Measurements from ENCODE around the gene LBR.

DNA sequence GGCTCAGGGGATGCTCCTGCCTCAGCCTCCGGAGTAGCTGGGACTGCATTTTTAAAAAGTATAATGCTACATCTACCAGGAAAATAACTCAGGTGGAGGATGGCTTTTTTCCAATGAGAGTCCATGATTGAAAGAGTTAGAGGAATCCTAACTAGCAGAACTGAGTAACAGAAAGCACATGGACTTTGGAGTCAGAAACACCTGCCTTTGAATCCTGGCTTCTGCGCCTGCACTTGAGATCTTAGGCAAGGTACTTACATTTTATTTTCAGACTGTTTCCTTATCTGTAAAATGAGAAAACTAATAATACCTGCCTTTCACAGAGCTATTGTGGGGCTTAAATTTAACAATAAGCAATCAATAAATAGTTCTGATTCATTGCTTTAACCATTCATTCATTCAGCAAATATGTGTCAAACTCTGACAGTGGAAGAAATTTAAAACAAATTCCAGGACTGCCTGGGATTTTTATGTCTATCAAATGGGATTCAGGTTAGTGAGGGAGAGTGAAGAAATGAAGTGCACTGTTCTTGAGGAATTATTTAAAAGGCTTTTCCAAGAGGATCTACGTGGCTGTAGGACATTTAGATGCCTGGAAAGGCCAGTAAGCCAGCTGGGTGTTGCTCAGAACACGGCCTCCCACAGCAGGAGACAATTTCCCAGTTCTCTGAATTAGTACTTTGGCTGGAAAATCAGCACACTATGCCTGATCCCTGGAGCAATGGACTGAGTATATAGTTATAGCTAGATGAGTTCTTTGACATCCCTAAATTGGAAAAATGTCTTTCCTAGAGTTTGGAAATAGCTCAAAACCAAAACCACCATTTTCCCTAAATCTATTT, 12.8 kb upstream of the LBR start:
- TF ChIP-seq JUND (IDR thresholded peaks at IDR 0.05) (no peak), HNF4A (conservative IDR thresholded peaks at IDR 0.05) (peak; percentile 42 to 55), CTCF (IDR thresholded peaks at IDR 0.05; ENCODE audit: low read depth, low read length, missing input control) (no peak), TAF1 (conservative IDR thresholded peaks at IDR 0.05) (no peak), NR2F2 (IDR thresholded peaks at IDR 0.05) (no peak), RAD21 (IDR thresholded peaks at IDR 0.05) (no peak), YY1 (IDR thresholded peaks at IDR 0.05) (no peak), EGR1 (IDR thresholded peaks at IDR 0.05; ENCODE audit: low read depth in 2 of 2) (no peak), MAX (IDR thresholded peaks at IDR 0.05) (peak; percentile 33), FOXA1 (IDR thresholded peaks at IDR 0.05) (no peak)
- TF ChIP-seq, protein P1, sequence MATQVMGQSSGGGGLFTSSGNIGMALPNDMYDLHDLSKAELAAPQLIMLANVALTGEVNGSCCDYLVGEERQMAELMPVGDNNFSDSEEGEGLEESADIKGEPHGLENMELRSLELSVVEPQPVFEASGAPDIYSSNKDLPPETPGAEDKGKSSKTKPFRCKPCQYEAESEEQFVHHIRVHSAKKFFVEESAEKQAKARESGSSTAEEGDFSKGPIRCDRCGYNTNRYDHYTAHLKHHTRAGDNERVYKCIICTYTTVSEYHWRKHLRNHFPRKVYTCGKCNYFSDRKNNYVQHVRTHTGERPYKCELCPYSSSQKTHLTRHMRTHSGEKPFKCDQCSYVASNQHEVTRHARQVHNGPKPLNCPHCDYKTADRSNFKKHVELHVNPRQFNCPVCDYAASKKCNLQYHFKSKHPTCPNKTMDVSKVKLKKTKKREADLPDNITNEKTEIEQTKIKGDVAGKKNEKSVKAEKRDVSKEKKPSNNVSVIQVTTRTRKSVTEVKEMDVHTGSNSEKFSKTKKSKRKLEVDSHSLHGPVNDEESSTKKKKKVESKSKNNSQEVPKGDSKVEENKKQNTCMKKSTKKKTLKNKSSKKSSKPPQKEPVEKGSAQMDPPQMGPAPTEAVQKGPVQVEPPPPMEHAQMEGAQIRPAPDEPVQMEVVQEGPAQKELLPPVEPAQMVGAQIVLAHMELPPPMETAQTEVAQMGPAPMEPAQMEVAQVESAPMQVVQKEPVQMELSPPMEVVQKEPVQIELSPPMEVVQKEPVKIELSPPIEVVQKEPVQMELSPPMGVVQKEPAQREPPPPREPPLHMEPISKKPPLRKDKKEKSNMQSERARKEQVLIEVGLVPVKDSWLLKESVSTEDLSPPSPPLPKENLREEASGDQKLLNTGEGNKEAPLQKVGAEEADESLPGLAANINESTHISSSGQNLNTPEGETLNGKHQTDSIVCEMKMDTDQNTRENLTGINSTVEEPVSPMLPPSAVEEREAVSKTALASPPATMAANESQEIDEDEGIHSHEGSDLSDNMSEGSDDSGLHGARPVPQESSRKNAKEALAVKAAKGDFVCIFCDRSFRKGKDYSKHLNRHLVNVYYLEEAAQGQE (IDR thresholded peaks at IDR 0.05) = no peak
- TF ChIP-seq, protein P2, sequence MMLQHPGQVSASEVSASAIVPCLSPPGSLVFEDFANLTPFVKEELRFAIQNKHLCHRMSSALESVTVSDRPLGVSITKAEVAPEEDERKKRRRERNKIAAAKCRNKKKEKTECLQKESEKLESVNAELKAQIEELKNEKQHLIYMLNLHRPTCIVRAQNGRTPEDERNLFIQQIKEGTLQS (IDR thresholded peaks at IDR 0.05) = no peak

Data from liver (tissue), 3 donors.